CD4-positive, alpha-beta T cell (primary cell): ENCODE data around the gene WNT16. TPM values are rescaled to one million over a fixed set of nuclear protein-coding genes. Genes with fewer than 3 reads are reported as not detected.

Experiments used
- ATAC-seq: fragments of 200-7000 bp; cut with Tn5 transposase; one replicate; pipeline ENCODE4 v1.10.0; 2022; ENCODE audit warnings: mild to moderate bottlenecking; ENCODE audit not compliant: poor library complexity
- CTCF ChIA-PET: fragments of 350-600 bp; sonication (Branson Sonifier 250); formaldehyde crosslinking; loops from one replicate; lab custom pipeline; 2021; ENCODE audit warnings: antibody characterized with exemption, inconsistent platforms; lab: Charles Lee
- POLR2A ChIA-PET: fragments of 350-600 bp; sonication (Branson Sonifier 250); formaldehyde crosslinking; loops from one replicate; lab custom pipeline; 2021; ENCODE audit warnings: antibody characterized with exemption, inconsistent platforms; lab: Charles Lee
- DNase-seq, 14 experiments: peaks; one replicate each; pipeline ENCODE4 v3.0.0-alpha.2; 2013 to 2020; ENCODE audit warnings: mixed read lengths in 2 of 14
- H3K27ac ChIP-seq, 2 donors: one replicate each; pipeline versions ENCODE4 v1.5.1 to v1.7.0; 2013; ENCODE audit warnings: low read length in 2 of 2, low read depth in 1 of 2, mild to moderate bottlenecking in 1 of 2
- H3K27me3 ChIP-seq, 2 experiments: 1 replicate in 1 of 2; 2 replicates in 1 of 2; pipeline versions ENCODE4 v1.6.1 to v1.7.0; 2013; ENCODE audit warnings: low read length in 2 of 2, control low read depth in 1 of 2, mild to moderate bottlenecking in 1 of 2, moderate library complexity in 1 of 2; ENCODE audit not compliant: insufficient read depth in 2 of 2, control insufficient read depth in 1 of 2
- H3K36me3 ChIP-seq: one replicate; pipeline ENCODE4 v1.6.1; 2013; ENCODE audit warnings: low read length, control low read depth; ENCODE audit not compliant: insufficient read depth
- H3K4me1 ChIP-seq: one replicate; pipeline ENCODE4 v1.6.1; 2013; ENCODE audit warnings: low read length, control low read depth; ENCODE audit not compliant: insufficient read depth
- H3K4me3 ChIP-seq: one replicate; pipeline ENCODE4 v1.5.1; 2013; ENCODE audit warnings: mild to moderate bottlenecking, low read length, moderate library complexity
- H3K9me3 ChIP-seq, 2 experiments: 1 replicate in 1 of 2; 2 replicates in 1 of 2; pipeline versions ENCODE4 v1.6.1 to v1.7.0; 2013; ENCODE audit warnings: low read length in 2 of 2, mild to moderate bottlenecking in 2 of 2, control low read depth in 1 of 2, moderate library complexity in 1 of 2; ENCODE audit not compliant: control insufficient read depth in 1 of 2, insufficient read depth in 1 of 2
- H3K27ac Mint-ChIP-seq: one replicate; pipeline ENCODE4 v1.8.0; 2020; ENCODE audit warnings: mixed read lengths
- H3K27me3 Mint-ChIP-seq: one replicate; pipeline ENCODE4 v1.8.0; 2021; ENCODE audit warnings: mixed read lengths
- H3K36me3 Mint-ChIP-seq: one replicate; pipeline ENCODE4 v1.8.0; 2021; ENCODE audit warnings: low read depth, mixed read lengths
- H3K4me1 Mint-ChIP-seq: one replicate; pipeline ENCODE4 v1.8.0; 2021; ENCODE audit warnings: low read depth, mixed read lengths
- H3K4me3 Mint-ChIP-seq: one replicate; pipeline ENCODE4 v1.8.0; 2020; ENCODE audit warnings: mild to moderate bottlenecking, mixed read lengths
- H3K9me3 Mint-ChIP-seq: one replicate; pipeline ENCODE4 v1.8.0; 2020; ENCODE audit warnings: mixed read lengths
- CTCF ChIP-seq: fragments of 200-600 bp; IDR thresholded peaks from one replicate; pipeline ENCODE4 v1.8.0; 2022; ENCODE audit warnings: antibody characterized with exemption, mild to moderate bottlenecking
- intact Hi-C, 2 experiments: fragments of 100-400 bp; cut with DNase I in 1 of 2; cut with micrococcal nuclease in 1 of 2; formaldehyde crosslinking; loops; one replicate each; pipeline versions ENCODE4 v1.15.1 to v1.9.0; 2023 to 2025; cut with DNase I, micrococcal nuclease
- total RNA-seq, 174 experiments: library from RNA in 2 of 174; stranded (reverse) in 2 of 174; gene quantifications; one replicate each; pipeline ENCODE4 v1.2.3 and lab custom pipeline; 2021 to 2026

Gene WNT16
- total RNA-seq, 2 experiments from 2014 or later = not detected

DNA sequence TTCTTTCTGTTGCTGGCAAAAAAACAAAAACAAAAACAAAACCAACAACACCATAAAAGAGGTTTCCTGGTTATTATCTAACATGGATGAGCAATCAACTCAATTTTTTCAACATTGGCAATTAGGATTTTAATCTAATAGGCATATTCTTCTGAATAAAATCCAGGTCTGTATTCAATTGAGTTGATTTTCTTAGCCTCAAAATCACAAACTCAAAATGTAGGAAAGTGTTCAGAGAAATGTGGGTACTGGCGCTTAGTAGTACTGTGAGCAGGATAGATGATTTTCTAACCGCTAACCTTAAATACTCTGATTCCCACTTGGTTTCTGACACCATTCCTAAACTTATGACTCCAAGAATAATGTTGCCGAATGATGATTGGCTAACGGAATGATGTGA is 5.6 kb downstream of the WNT16 start:
- no peaks in the 10 kb centered on the region for H3K36me3 Mint-ChIP-seq
- ATAC-seq (no peak), DNase-seq (no peak)
- POLR2A ChIA-PET = no interaction called here
- Histone ChIP-seq H3K4me3 (no peak overlapping the region), H3K9me3 (no peaks in the 10 kb centered on the region), H3K27me3 (peaks cover 12 to 35% of the 10 kb centered on the region in 2 experiments), H3K36me3 (no peaks in the 10 kb centered on the region), H3K4me1 (peaks cover 12% of the 10 kb centered on the region), H3K27ac (no peak overlapping the region)
- no peaks in the 10 kb centered on the region for H3K9me3 Mint-ChIP-seq
- no peak for TF ChIP-seq CTCF
- peaks cover 44% of the 10 kb centered on the region for H3K27me3 Mint-ChIP-seq
- H3K4me3 Mint-ChIP-seq = no peak overlapping the region
- CTCF ChIA-PET = no interaction called here
- no peaks in the 10 kb centered on the region for H3K4me1 Mint-ChIP-seq
- no peak overlapping the region for H3K27ac Mint-ChIP-seq
- intact Hi-C loops = no loop called here

DNA sequence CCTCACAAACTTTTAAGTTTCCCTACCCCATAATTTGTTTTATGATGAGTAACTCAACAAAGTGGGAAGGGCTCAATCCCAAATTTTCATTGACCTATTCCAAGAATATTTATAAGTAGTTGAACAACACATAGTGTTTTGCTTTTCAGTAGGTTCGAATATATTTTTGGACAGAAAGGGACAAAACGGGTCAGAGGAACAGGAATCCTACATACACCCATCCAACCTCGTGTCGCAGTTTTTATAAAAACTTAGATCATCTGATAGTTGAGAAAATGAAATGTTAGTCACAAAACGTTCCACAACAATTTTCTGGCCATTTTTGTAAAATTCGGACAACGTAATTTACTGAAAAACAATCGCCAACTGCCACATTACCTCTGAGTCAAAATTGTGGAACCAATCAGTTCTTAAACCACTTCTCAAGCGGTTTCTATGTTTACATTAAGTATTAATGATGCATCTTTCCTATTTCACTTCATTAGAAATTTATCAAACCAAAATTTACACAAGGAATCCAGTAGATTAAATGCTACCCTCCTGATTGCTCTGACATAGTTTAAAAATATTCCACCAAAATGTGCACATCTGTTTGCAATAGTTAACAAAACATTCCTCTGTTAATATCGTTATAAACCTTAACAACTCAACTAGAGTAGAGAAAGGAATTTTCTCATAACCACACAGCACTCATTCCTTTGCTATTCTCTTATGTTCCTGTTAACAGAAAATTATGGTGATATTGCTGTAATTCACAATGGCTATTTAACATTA is 6.3 kb downstream of the WNT16 start:
- no peak overlapping the region for H3K27ac ChIP-seq
- no peaks in the 10 kb centered on the region for H3K36me3 ChIP-seq
- Mint-ChIP-seq H3K4me3 (no peak overlapping the region), H3K27ac (no peak overlapping the region), H3K9me3 (no peaks in the 10 kb centered on the region), H3K27me3 (peaks cover 37% of the 10 kb centered on the region), H3K4me1 (no peaks in the 10 kb centered on the region), H3K36me3 (no peaks in the 10 kb centered on the region)
- H3K27me3 ChIP-seq = peaks cover 5 to 28% of the 10 kb centered on the region in 2 experiments
- peaks cover 5% of the 10 kb centered on the region for H3K4me1 ChIP-seq
- DNase-seq = no peak
- no peak for TF ChIP-seq CTCF
- intact Hi-C loops = no loop called here
- no peak for ATAC-seq
- CTCF ChIA-PET = no interaction called here
- no peak overlapping the region for H3K4me3 ChIP-seq
- POLR2A ChIA-PET = interaction anchor here (0.7 kb wide), 1 partner anchor 292 kb away, joined by 3 read pairs; no protein-coding TSS in a partner anchor
- no peaks in the 10 kb centered on the region for H3K9me3 ChIP-seq

DNA sequence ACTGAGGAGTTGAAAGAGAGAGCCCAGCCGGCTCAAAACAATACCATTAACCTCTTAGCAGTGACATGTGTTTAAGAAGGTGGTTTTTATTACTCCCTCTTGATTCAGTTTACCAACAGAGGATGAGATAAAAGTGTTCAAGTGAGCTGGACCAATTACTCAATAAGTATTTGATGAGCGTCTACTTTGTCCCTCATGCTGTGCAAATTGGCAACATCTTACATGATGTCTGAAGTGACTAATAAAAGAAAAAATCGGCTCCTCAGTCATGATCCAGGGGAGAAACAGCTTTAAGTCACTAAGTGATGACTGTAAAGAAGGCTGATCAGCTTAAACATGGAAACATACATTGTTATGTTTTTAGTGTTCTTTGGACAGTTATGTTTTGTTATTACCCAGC is 7.8 kb downstream of the WNT16 start:
- H3K27ac Mint-ChIP-seq = no peak overlapping the region
- ATAC-seq = no peak
- Histone ChIP-seq H3K4me1 (no peaks in the 10 kb centered on the region), H3K27ac (no peak overlapping the region), H3K36me3 (no peaks in the 10 kb centered on the region), H3K27me3 (peaks cover 0 to 13% of the 10 kb centered on the region in 2 experiments), H3K9me3 (no peaks in the 10 kb centered on the region), H3K4me3 (no peak overlapping the region)
- no peak overlapping the region for H3K4me3 Mint-ChIP-seq
- H3K36me3 Mint-ChIP-seq = no peaks in the 10 kb centered on the region
- H3K9me3 Mint-ChIP-seq = no peaks in the 10 kb centered on the region
- TF ChIP-seq CTCF = no peak
- peaks cover 25% of the 10 kb centered on the region for H3K27me3 Mint-ChIP-seq
- H3K4me1 Mint-ChIP-seq = no peaks in the 10 kb centered on the region
- CTCF ChIA-PET = no interaction called here
- no peak for DNase-seq
- intact Hi-C loops = no loop called here
- POLR2A ChIA-PET = no interaction called here
